ENCODE data around the gene PRKD2. TPM values are rescaled to one million over a fixed set of nuclear protein-coding genes. Genes with fewer than 3 reads are reported as not detected.

Gene PRKD2
- total and polyA plus RNA-seq, 4 donors = 8.0 to 30.4 (median 24.5) TPM

- H3K9me3 ChIP-seq (ENCODE audit: control insufficient read depth, insufficient read depth, low read length) = no peaks in the 10 kb centered on the region
- 67% methylated on average over 1 of the region's 4 CpGs for WGBS (ENCODE audit: insufficient coverage)
- DNase-seq (ENCODE audit: low read depth in 4 of 6, low spot score in 6 of 6) = no peak
- H3K4me1 ChIP-seq (ENCODE audit: control insufficient read depth, insufficient read depth, low read length) = peaks cover 55% of the 10 kb centered on the region
- peak overlapping the region; percentile 30 for H3K27ac ChIP-seq (ENCODE audit: low read depth, low read length)
- peaks cover 30% of the 10 kb centered on the region for H3K36me3 ChIP-seq (ENCODE audit: control insufficient read depth, insufficient read depth, low read length)
- H3K27me3 ChIP-seq (ENCODE audit: control insufficient read depth, insufficient read depth, low read length) = no peaks in the 10 kb centered on the region
- no peak overlapping the region for H3K4me3 ChIP-seq (ENCODE audit: low read depth, low read length)
These were observed 26.1 kb upstream of the PRKD2 start for GRCh38 chr19:46742926-46743480.

- H3K27ac ChIP-seq (ENCODE audit: low read depth, low read length) = no peak overlapping the region
- no peaks in the 10 kb centered on the region for H3K9me3 ChIP-seq (ENCODE audit: control insufficient read depth, insufficient read depth, low read length)
- 83% methylated on average over 17 of the region's 17 CpGs for WGBS (ENCODE audit: insufficient coverage)
- DNase-seq (ENCODE audit: low read depth in 4 of 6, low spot score in 6 of 6) = no peak
- H3K4me1 ChIP-seq (ENCODE audit: control insufficient read depth, insufficient read depth, low read length) = peaks cover 43% of the 10 kb centered on the region
- peaks cover 45% of the 10 kb centered on the region for H3K36me3 ChIP-seq (ENCODE audit: control insufficient read depth, insufficient read depth, low read length)
- H3K27me3 ChIP-seq (ENCODE audit: control insufficient read depth, insufficient read depth, low read length) = no peaks in the 10 kb centered on the region
- no peak overlapping the region for H3K4me3 ChIP-seq (ENCODE audit: low read depth, low read length)
These were observed 24.5 kb upstream of the PRKD2 start for GRCh38 chr19:46741447-46741846.

GRCh38 chr19:46739290-46739771 is 22.4 kb upstream of the PRKD2 start:
- H3K36me3 ChIP-seq (ENCODE audit: control insufficient read depth, insufficient read depth, low read length) = peaks cover 59% of the 10 kb centered on the region

GRCh38 chr19:46737761-46738171 is 20.9 kb upstream of the PRKD2 start:
- Histone ChIP-seq H3K36me3 (ENCODE audit: control insufficient read depth, insufficient read depth, low read length) (peaks cover 73% of the 10 kb centered on the region), H3K4me3 (ENCODE audit: low read depth, low read length) (no peak overlapping the region), H3K27ac (ENCODE audit: low read depth, low read length) (no peak overlapping the region), H3K27me3 (ENCODE audit: control insufficient read depth, insufficient read depth, low read length) (no peaks in the 10 kb centered on the region), H3K9me3 (ENCODE audit: control insufficient read depth, insufficient read depth, low read length) (no peaks in the 10 kb centered on the region), H3K4me1 (ENCODE audit: control insufficient read depth, insufficient read depth, low read length) (peaks cover 27% of the 10 kb centered on the region)
- 83% methylated on average over 11 of the region's 19 CpGs for WGBS (ENCODE audit: insufficient coverage)
- no peak for DNase-seq (ENCODE audit: low read depth in 4 of 6, low spot score in 6 of 6)

More at GRCh38 chr19:46739290-46739771, 22.4 kb upstream of the PRKD2 start:
- WGBS (ENCODE audit: insufficient coverage) = 57% methylated on average over 12 of the region's 14 CpGs
- peaks cover 34% of the 10 kb centered on the region for H3K4me1 ChIP-seq (ENCODE audit: control insufficient read depth, insufficient read depth, low read length)
- no peak overlapping the region for H3K27ac ChIP-seq (ENCODE audit: low read depth, low read length)
- peak in 1 of 6 donors; percentile 60 for DNase-seq (ENCODE audit: low read depth in 4 of 6, low spot score in 6 of 6)
- no peak overlapping the region for H3K4me3 ChIP-seq (ENCODE audit: low read depth, low read length)
- H3K27me3 ChIP-seq (ENCODE audit: control insufficient read depth, insufficient read depth, low read length) = no peaks in the 10 kb centered on the region
- H3K9me3 ChIP-seq (ENCODE audit: control insufficient read depth, insufficient read depth, low read length) = no peaks in the 10 kb centered on the region

GRCh38 chr19:46737298-46737654 is 20.4 kb upstream of the PRKD2 start:
- WGBS (ENCODE audit: insufficient coverage) = 70% methylated on average over 6 of the region's 7 CpGs
- DNase-seq (ENCODE audit: low read depth in 4 of 6, low spot score in 6 of 6) = no peak
- Histone ChIP-seq H3K4me1 (ENCODE audit: control insufficient read depth, insufficient read depth, low read length) (peaks cover 27% of the 10 kb centered on the region), H3K27me3 (ENCODE audit: control insufficient read depth, insufficient read depth, low read length) (no peaks in the 10 kb centered on the region), H3K27ac (ENCODE audit: low read depth, low read length) (no peak overlapping the region), H3K36me3 (ENCODE audit: control insufficient read depth, insufficient read depth, low read length) (peaks cover 78% of the 10 kb centered on the region), H3K4me3 (ENCODE audit: low read depth, low read length) (no peak overlapping the region), H3K9me3 (ENCODE audit: control insufficient read depth, insufficient read depth, low read length) (no peaks in the 10 kb centered on the region)

GRCh38 chr19:46736531-46737297 is 19.8 kb upstream of the PRKD2 start:
- peaks cover 24% of the 10 kb centered on the region for H3K4me1 ChIP-seq (ENCODE audit: control insufficient read depth, insufficient read depth, low read length)
- no peak overlapping the region for H3K27ac ChIP-seq (ENCODE audit: low read depth, low read length)
- DNase-seq (ENCODE audit: low read depth in 4 of 6, low spot score in 6 of 6) = peak in 1 of 6 donors; percentile 9
- WGBS (ENCODE audit: insufficient coverage) = 80% methylated on average over 11 of the region's 22 CpGs
- H3K36me3 ChIP-seq (ENCODE audit: control insufficient read depth, insufficient read depth, low read length) = peaks cover 81% of the 10 kb centered on the region
- H3K27me3 ChIP-seq (ENCODE audit: control insufficient read depth, insufficient read depth, low read length) = no peaks in the 10 kb centered on the region
- no peaks in the 10 kb centered on the region for H3K9me3 ChIP-seq (ENCODE audit: control insufficient read depth, insufficient read depth, low read length)
- no peak overlapping the region for H3K4me3 ChIP-seq (ENCODE audit: low read depth, low read length)

GRCh38 chr19:46733690-46734292 is 16.9 kb upstream of the PRKD2 start:
- H3K36me3 ChIP-seq (ENCODE audit: control insufficient read depth, insufficient read depth, low read length) = peaks cover 91% of the 10 kb centered on the region
- no peak overlapping the region for H3K4me3 ChIP-seq (ENCODE audit: low read depth, low read length)
- WGBS (ENCODE audit: insufficient coverage) = 93% methylated on average over 8 of the region's 11 CpGs
- no peak for DNase-seq (ENCODE audit: low read depth in 4 of 6, low spot score in 6 of 6)
- no peaks in the 10 kb centered on the region for H3K27me3 ChIP-seq (ENCODE audit: control insufficient read depth, insufficient read depth, low read length)
- peaks cover 17% of the 10 kb centered on the region for H3K4me1 ChIP-seq (ENCODE audit: control insufficient read depth, insufficient read depth, low read length)
- H3K27ac ChIP-seq (ENCODE audit: low read depth, low read length) = no peak overlapping the region
- H3K9me3 ChIP-seq (ENCODE audit: control insufficient read depth, insufficient read depth, low read length) = no peaks in the 10 kb centered on the region

- no peaks in the 10 kb centered on the region for H3K27me3 ChIP-seq (ENCODE audit: control insufficient read depth, insufficient read depth, low read length)
- 93% methylated on average over 20 of the region's 23 CpGs for WGBS (ENCODE audit: insufficient coverage)
- H3K9me3 ChIP-seq (ENCODE audit: control insufficient read depth, insufficient read depth, low read length) = no peaks in the 10 kb centered on the region
- no peak overlapping the region for H3K27ac ChIP-seq (ENCODE audit: low read depth, low read length)
- H3K4me1 ChIP-seq (ENCODE audit: control insufficient read depth, insufficient read depth, low read length) = peaks cover 20% of the 10 kb centered on the region
- no peak for DNase-seq (ENCODE audit: low read depth in 4 of 6, low spot score in 6 of 6)
- H3K4me3 ChIP-seq (ENCODE audit: low read depth, low read length) = no peak overlapping the region
- peaks cover 91% of the 10 kb centered on the region for H3K36me3 ChIP-seq (ENCODE audit: control insufficient read depth, insufficient read depth, low read length)
These were observed 16.2 kb upstream of the PRKD2 start for GRCh38 chr19:46732966-46733689.

GRCh38 chr19:46732172-46732938 is 15.4 kb upstream of the PRKD2 start:
- Histone ChIP-seq H3K27me3 (ENCODE audit: control insufficient read depth, insufficient read depth, low read length) (no peaks in the 10 kb centered on the region), H3K4me1 (ENCODE audit: control insufficient read depth, insufficient read depth, low read length) (peaks cover 28% of the 10 kb centered on the region), H3K36me3 (ENCODE audit: control insufficient read depth, insufficient read depth, low read length) (peaks cover 91% of the 10 kb centered on the region), H3K27ac (ENCODE audit: low read depth, low read length) (no peak overlapping the region), H3K4me3 (ENCODE audit: low read depth, low read length) (no peak overlapping the region), H3K9me3 (ENCODE audit: control insufficient read depth, insufficient read depth, low read length) (no peaks in the 10 kb centered on the region)
- DNase-seq (ENCODE audit: low read depth in 4 of 6, low spot score in 6 of 6) = no peak
- WGBS (ENCODE audit: insufficient coverage) = 93% methylated on average over 28 of the region's 28 CpGs

Data from spinal cord (tissue), 10 donors.